Nephron (organoid): ENCODE measurements around the gene CDK19.
"Not testable (repeated sequence)": the region's sequence is repeated elsewhere in the genome, so short reads cannot be mapped to it uniquely, and the experiment has no call there.

Experiments used
- H3K27ac Mint-ChIP-seq, 3 experiments: 2 replicates each; pipeline ENCODE4 v1.8.0; 2020; ENCODE audit warnings: mixed read lengths in 3 of 3, mild to moderate bottlenecking in 2 of 3, moderate library complexity in 1 of 3
- H3K27me3 Mint-ChIP-seq: 2 replicates; pipeline ENCODE4 v1.8.0; 2021; ENCODE audit warnings: low read depth, mild to moderate bottlenecking, moderate library complexity, mixed read lengths
- H3K36me3 Mint-ChIP-seq: 2 replicates; pipeline ENCODE4 v1.8.0; 2020; ENCODE audit warnings: low read depth, mixed read lengths
- H3K4me1 Mint-ChIP-seq: 2 replicates; pipeline ENCODE4 v1.8.0; 2020; ENCODE audit warnings: mixed read lengths
- H3K4me3 Mint-ChIP-seq, 3 experiments: 2 replicates each; pipeline ENCODE4 v1.8.0; 2020; ENCODE audit warnings: mild to moderate bottlenecking in 3 of 3, mixed read lengths in 3 of 3, moderate library complexity in 2 of 3
- H3K9me3 Mint-ChIP-seq: 2 replicates; pipeline ENCODE4 v1.8.0; 2020; ENCODE audit warnings: mixed read lengths
- CTCF ChIP-seq, 3 experiments: fragments of 200-600 bp; sonication (generic); IDR thresholded peaks; one replicate each; pipeline ENCODE4 v1.5.0; 2021; ENCODE audit warnings: antibody characterized with exemption in 3 of 3; ENCODE audit not compliant: unreplicated experiment in 3 of 3

The CDK19 gene

GRCh38 chr6:110614106-110614505 lies 201.2 kb downstream of the CDK19 start:
- H3K36me3 Mint-ChIP-seq: peaks cover 61% of the 10 kb centered on the region
- peaks cover 9% of the 10 kb centered on the region for H3K4me1 Mint-ChIP-seq
- no peak overlapping the region for H3K4me3 Mint-ChIP-seq
- no peaks in the 10 kb centered on the region for H3K27me3 Mint-ChIP-seq
- no peak overlapping the region for H3K27ac Mint-ChIP-seq
- TF ChIP-seq CTCF (IDR thresholded peaks at IDR 0.05; ENCODE audit: unreplicated experiment in 3 of 3): no peak
- no peaks in the 10 kb centered on the region for H3K9me3 Mint-ChIP-seq

GRCh38 chr6:110613356-110613755 lies 201.9 kb downstream of the CDK19 start:
- peaks cover 2% of the 10 kb centered on the region for H3K4me1 Mint-ChIP-seq
- no peak overlapping the region for H3K4me3 Mint-ChIP-seq
- TF ChIP-seq CTCF (IDR thresholded peaks at IDR 0.05; ENCODE audit: unreplicated experiment in 3 of 3): no peak
- H3K36me3 Mint-ChIP-seq: peaks cover 55% of the 10 kb centered on the region
- H3K9me3 Mint-ChIP-seq: no peaks in the 10 kb centered on the region
- no peak overlapping the region for H3K27ac Mint-ChIP-seq
- H3K27me3 Mint-ChIP-seq: no peaks in the 10 kb centered on the region

GRCh38 chr6:110612298-110612697 lies 203.0 kb downstream of the CDK19 start:
- TF ChIP-seq CTCF (IDR thresholded peaks at IDR 0.05; ENCODE audit: unreplicated experiment in 3 of 3): no peak
- Mint-ChIP-seq H3K36me3 (peaks cover 47% of the 10 kb centered on the region), H3K4me3 (no peak overlapping the region), H3K4me1 (no peaks in the 10 kb centered on the region), H3K9me3 (no peaks in the 10 kb centered on the region), H3K27me3 (no peaks in the 10 kb centered on the region), H3K27ac (no peak overlapping the region)

- no peak for TF ChIP-seq CTCF (IDR thresholded peaks at IDR 0.05; ENCODE audit: unreplicated experiment in 3 of 3)
- Mint-ChIP-seq H3K27me3 (no peaks in the 10 kb centered on the region), H3K4me3 (no peak overlapping the region), H3K27ac (no peak overlapping the region), H3K36me3 (peaks cover 31% of the 10 kb centered on the region), H3K4me1 (no peaks in the 10 kb centered on the region), H3K9me3 (peaks cover 3% of the 10 kb centered on the region)
Measured at GRCh38 chr6:110609101-110609500, 206.2 kb downstream of the CDK19 start.

DNA sequence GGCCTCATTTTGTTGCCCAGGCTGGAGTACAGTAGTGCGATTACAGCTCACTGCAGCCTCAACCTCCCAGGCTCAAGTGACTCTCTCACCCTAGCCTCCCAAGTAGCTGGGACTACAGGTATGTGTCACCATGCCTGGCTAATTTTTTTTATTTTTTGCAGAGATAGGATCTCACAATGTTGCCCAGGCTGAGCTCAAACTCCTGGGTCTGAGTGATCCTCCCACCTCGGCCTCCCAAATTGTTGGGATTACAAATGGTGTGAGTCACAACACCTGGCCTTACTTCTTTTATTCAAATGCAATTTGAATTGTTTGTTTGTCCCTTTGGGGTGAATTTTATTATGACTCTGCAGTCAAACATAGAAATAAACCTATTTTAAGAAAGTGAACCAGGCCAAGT lies 207.1 kb downstream of the CDK19 start:
- peaks cover 24% of the 10 kb centered on the region for H3K36me3 Mint-ChIP-seq
- H3K4me3 Mint-ChIP-seq: no peak overlapping the region
- no peak for TF ChIP-seq CTCF (IDR thresholded peaks at IDR 0.05; ENCODE audit: unreplicated experiment in 3 of 3)
- H3K9me3 Mint-ChIP-seq: peaks cover 3% of the 10 kb centered on the region
- H3K27ac Mint-ChIP-seq: no peak overlapping the region
- H3K27me3 Mint-ChIP-seq: no peaks in the 10 kb centered on the region
- no peaks in the 10 kb centered on the region for H3K4me1 Mint-ChIP-seq

DNA sequence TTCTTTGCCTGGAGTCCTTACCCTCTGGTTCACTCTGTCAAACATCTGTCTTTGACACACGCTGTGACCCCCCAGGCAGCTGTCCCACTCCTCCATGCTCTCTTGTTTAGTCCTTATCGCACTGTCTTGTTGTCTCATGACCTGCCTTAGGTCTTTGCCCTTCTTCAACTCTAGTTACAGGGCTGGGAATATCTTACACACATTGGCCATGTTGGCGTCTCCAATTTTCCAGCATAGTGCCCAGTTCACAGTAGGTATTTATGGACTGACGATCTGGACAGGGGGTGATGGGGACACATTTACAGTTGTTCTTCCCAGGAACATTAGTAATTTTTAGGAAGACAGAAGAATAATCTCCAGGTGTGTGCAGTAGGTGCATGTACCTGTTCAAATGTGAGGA lies 209.1 kb downstream of the CDK19 start:
- peaks cover 22% of the 10 kb centered on the region for H3K36me3 Mint-ChIP-seq
- no peak for TF ChIP-seq CTCF (IDR thresholded peaks at IDR 0.05; ENCODE audit: unreplicated experiment in 3 of 3)
- H3K27me3 Mint-ChIP-seq: no peaks in the 10 kb centered on the region
- H3K27ac Mint-ChIP-seq: no peak overlapping the region
- peaks cover 3% of the 10 kb centered on the region for H3K9me3 Mint-ChIP-seq
- no peaks in the 10 kb centered on the region for H3K4me1 Mint-ChIP-seq
- no peak overlapping the region for H3K4me3 Mint-ChIP-seq

DNA sequence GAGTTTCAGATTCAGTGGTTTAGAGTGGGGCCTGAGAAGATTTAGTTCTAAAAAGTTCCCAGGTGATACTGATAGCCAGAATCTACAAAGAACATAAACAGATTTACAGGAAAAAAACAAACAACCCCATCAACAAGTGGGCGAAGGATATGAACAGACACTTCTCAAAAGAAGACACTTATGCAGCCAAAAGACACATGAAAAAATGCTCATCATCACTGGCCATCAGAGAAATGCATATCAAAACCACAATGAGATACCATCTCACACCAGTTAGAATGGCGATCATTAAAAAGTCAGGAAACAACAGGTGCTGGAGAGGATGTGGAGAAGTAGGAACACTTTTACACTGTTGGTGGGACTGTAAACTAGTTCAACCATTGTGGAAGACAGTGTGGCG lies 214.6 kb downstream of the CDK19 start:
- Mint-ChIP-seq H3K36me3 (peaks cover 11% of the 10 kb centered on the region), H3K4me1 (peaks cover 13% of the 10 kb centered on the region)
- H3K27ac Mint-ChIP-seq, H3K4me3 Mint-ChIP-seq, H3K27me3 Mint-ChIP-seq, H3K9me3 Mint-ChIP-seq: not testable (repeated sequence)
